HPDE6-E6E7 (cell line): Measurements from ENCODE around the gene ZNF346.

ENCODE experiments used
- DNase-seq: peaks from one replicate; pipeline ENCODE4 v3.0.0; 2011; ENCODE audit warnings: missing footprints; ENCODE audit errors: extremely low spot score

The ZNF346 gene

GRCh38 chr5:177066224-177066623 lies 43.7 kb downstream of the ZNF346 start:
- no peak for DNase-seq

- no peak for DNase-seq
Measured at GRCh38 chr5:177067503-177067902, 45.0 kb downstream of the ZNF346 start.

GRCh38 chr5:177070536-177071191 lies 48.2 kb downstream of the ZNF346 start:
- DNase-seq: no peak

GRCh38 chr5:177071666-177072385 lies 49.3 kb downstream of the ZNF346 start:
- DNase-seq: peak; percentile 56

GRCh38 chr5:177077335-177077734 lies 54.8 kb downstream of the ZNF346 start:
- no peak for DNase-seq

- DNase-seq: no peak
Measured at GRCh38 chr5:177079606-177080005, 57.1 kb downstream of the ZNF346 start.

- DNase-seq: no peak
Measured at GRCh38 chr5:177080265-177080664, 57.8 kb downstream of the ZNF346 start.

GRCh38 chr5:177081859-177082258 lies 59.4 kb downstream of the ZNF346 start:
- no peak for DNase-seq

GRCh38 chr5:177083357-177083756 lies 60.9 kb downstream of the ZNF346 start:
- no peak for DNase-seq

GRCh38 chr5:177084175-177084574 lies 61.7 kb downstream of the ZNF346 start:
- no peak for DNase-seq

- no peak for DNase-seq
Measured at GRCh38 chr5:177085985-177086653, 63.6 kb downstream of the ZNF346 start.

GRCh38 chr5:177086654-177087397 lies 64.3 kb downstream of the ZNF346 start, which contains the start of gene FGFR4:
TSS of gene FGFR4 (plus strand) at chr5:177086915. CDS start at chr5:177089603, 2,688 bp downstream.
- DNase-seq: peak; percentile 76

GRCh38 chr5:177087398-177088005 lies 65.0 kb downstream of the ZNF346 start:
- DNase-seq: no peak

GRCh38 chr5:177089127-177089526 lies 66.6 kb downstream of the ZNF346 start:
- DNase-seq: no peak

GRCh38 chr5:177089825-177090641 lies 67.5 kb downstream of the ZNF346 start:
- no peak for DNase-seq

GRCh38 chr5:177090813-177091212 lies 68.3 kb downstream of the ZNF346 start:
- DNase-seq: no peak

- DNase-seq: no peak
Measured at GRCh38 chr5:177091232-177091631, 68.7 kb downstream of the ZNF346 start.

- DNase-seq: no peak
Measured at GRCh38 chr5:177092178-177093081, 69.9 kb downstream of the ZNF346 start.

GRCh38 chr5:177093082-177093712 lies 70.7 kb downstream of the ZNF346 start:
- DNase-seq: no peak
